Ishikawa (cell line): ENCODE results near the gene ACER1.

Source experiments
- CEBPB ChIP-seq: IDR thresholded peaks from 2 replicates; pipeline ENCODE4 v1.6.1; 2012
- CREB1 ChIP-seq: IDR thresholded peaks from 2 replicates; pipeline ENCODE4 v1.6.1; 2012; ENCODE audit warnings: low read depth
- EGR1 ChIP-seq: IDR thresholded peaks from 2 replicates; pipeline ENCODE4 v1.6.1; 2012
- EP300 ChIP-seq: IDR thresholded peaks from 2 replicates; pipeline ENCODE4 v1.6.1; 2012; ENCODE audit warnings: borderline replicate concordance
- FOXM1 ChIP-seq: IDR thresholded peaks from 2 replicates; pipeline ENCODE4 v1.6.1; 2012; ENCODE audit warnings: low read depth, borderline replicate concordance
- MAX ChIP-seq: IDR thresholded peaks from 2 replicates; pipeline ENCODE4 v1.6.1; 2012
- NFIC ChIP-seq: IDR thresholded peaks from 2 replicates; pipeline ENCODE4 v1.6.1; 2012
- RAD21 ChIP-seq: IDR thresholded peaks from 2 replicates; pipeline ENCODE4 v1.6.1; 2012; ENCODE audit warnings: low read depth
- REST ChIP-seq: IDR thresholded peaks from 2 replicates; pipeline ENCODE4 v1.6.1; 2012; ENCODE audit warnings: low read depth, mild to moderate bottlenecking
- TAF1 ChIP-seq: IDR thresholded peaks from 2 replicates; pipeline ENCODE4 v1.6.1; 2012; ENCODE audit warnings: low read depth, mild to moderate bottlenecking
- TCF12 ChIP-seq: IDR thresholded peaks from 2 replicates; pipeline ENCODE4 v1.6.1; 2012; ENCODE audit warnings: low read depth
- TEAD4 ChIP-seq: IDR thresholded peaks from 2 replicates; pipeline ENCODE4 v1.6.1; 2012
- YY1 ChIP-seq: IDR thresholded peaks from 2 replicates; pipeline ENCODE4 v1.6.1; 2012; ENCODE audit warnings: low read depth
- ZBTB7A ChIP-seq: IDR thresholded peaks from 2 replicates; pipeline ENCODE4 v1.6.1; 2012; ENCODE audit warnings: low read depth

GRCh38 chr19:6271251-6271650 lies 62.2 kb downstream of the ACER1 start:
- TF ChIP-seq TCF12: no peak
- TF ChIP-seq TAF1: no peak
- TF ChIP-seq MAX: no peak
- TF ChIP-seq EP300: no peak
- TF ChIP-seq FOXM1: no peak
- no peak for TF ChIP-seq YY1
- no peak for TF ChIP-seq EGR1
- no peak for TF ChIP-seq NFIC
- no peak for TF ChIP-seq REST
- no peak for TF ChIP-seq RAD21
- no peak for TF ChIP-seq CREB1
- TF ChIP-seq TEAD4: no peak
- TF ChIP-seq CEBPB: no peak
- no peak for TF ChIP-seq ZBTB7A
